ENCODE data around the gene ACTR1B.

Gene ACTR1B

DNA sequence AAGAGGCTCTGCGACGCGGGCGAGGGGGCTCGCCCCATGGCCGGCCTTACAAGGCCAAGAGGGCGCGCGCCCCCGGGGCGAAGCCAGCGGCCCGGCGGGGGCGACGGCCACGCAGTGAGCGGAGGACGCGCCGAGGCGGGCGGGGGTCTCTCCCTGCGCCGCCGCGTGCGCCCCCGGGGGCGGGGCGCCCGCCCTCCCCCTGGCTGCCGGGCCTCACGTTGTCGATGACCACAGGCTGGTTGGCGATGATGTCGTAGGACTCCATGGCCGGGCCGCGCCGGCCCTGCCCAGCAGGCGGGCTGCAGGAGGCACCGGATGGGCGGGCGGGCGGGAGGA is 250 bp downstream of the ACTR1B start:
- Histone ChIP-seq H3K36me3 (peaks cover 6 to 18% (median 8%) of the 10 kb centered on the region in 3 donors), H3K9me3 (no peaks in the 10 kb centered on the region), H3K27me3 (no peaks in the 10 kb centered on the region), H3K27ac (peak overlapping the region; percentile 89 to 93), H3K4me1 (peaks cover 0 to 33% (median 27%) of the 10 kb centered on the region in 4 donors), H3K4me3 (peak overlapping the region; percentile 68 to 77)
- intact Hi-C loops (cut with DNase I; ENCODE audit: low total_unique reads): loop anchor here (2.0 kb wide), 1 partner anchor 17 kb away; the partner anchor contains the start of gene COX5B
- no peak for DNase-seq
- TF ChIP-seq, protein P1, sequence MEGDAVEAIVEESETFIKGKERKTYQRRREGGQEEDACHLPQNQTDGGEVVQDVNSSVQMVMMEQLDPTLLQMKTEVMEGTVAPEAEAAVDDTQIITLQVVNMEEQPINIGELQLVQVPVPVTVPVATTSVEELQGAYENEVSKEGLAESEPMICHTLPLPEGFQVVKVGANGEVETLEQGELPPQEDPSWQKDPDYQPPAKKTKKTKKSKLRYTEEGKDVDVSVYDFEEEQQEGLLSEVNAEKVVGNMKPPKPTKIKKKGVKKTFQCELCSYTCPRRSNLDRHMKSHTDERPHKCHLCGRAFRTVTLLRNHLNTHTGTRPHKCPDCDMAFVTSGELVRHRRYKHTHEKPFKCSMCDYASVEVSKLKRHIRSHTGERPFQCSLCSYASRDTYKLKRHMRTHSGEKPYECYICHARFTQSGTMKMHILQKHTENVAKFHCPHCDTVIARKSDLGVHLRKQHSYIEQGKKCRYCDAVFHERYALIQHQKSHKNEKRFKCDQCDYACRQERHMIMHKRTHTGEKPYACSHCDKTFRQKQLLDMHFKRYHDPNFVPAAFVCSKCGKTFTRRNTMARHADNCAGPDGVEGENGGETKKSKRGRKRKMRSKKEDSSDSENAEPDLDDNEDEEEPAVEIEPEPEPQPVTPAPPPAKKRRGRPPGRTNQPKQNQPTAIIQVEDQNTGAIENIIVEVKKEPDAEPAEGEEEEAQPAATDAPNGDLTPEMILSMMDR (IDR thresholded peaks at IDR 0.05): peak in 1 of 2 experiments; percentile 16

DNA sequence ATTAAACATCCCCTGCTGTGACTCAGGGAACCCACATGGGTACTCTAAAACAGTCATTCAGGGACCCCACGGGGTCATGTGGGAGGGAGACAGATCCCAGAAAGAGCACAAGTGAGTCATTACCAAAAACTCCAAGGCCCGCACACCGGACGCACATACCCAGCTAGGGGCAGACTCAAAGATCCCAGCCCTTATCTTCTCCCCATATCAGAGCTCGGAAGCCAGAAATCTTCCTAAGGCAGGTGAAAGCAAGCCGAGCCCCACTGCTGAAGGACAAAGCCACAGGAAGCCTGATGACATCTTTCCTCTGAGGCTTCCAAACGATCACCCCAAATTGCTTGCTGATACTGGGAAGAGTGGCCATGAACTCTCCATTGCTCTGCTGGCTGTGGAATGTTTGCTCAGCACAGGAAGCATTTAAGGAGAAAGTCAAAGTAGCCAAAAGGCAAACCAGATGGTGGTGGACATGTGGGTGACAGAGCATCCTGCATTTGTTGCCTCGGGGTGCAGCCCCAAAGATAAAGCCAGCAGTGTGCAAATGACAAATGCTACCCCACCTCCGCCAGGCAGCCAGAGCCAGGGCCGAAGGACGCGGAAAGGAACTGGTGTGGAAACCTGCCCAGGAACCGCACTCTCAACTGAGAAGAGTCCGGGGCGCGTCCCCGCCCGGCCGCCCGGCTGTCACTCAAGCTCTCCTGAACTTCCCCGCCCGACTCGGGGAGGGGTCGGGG is 784 bp downstream of the ACTR1B start:
- Histone ChIP-seq H3K27ac (peak overlapping the region; percentile 89 to 93), H3K9me3 (no peaks in the 10 kb centered on the region), H3K27me3 (no peaks in the 10 kb centered on the region), H3K4me3 (peak overlapping the region; percentile 68 to 77), H3K4me1 (peaks cover 0 to 33% (median 27%) of the 10 kb centered on the region in 4 donors), H3K36me3 (peaks cover 9 to 23% (median 14%) of the 10 kb centered on the region in 3 donors)
- peak; percentile 68 to 84 for DNase-seq
- intact Hi-C loops (cut with DNase I; ENCODE audit: low total_unique reads): loop anchor here (2.0 kb wide), 1 partner anchor 16 kb away; the partner anchor contains the start of gene COX5B
- TF ChIP-seq, protein P1 (IDR thresholded peaks at IDR 0.05): no peak

DNA sequence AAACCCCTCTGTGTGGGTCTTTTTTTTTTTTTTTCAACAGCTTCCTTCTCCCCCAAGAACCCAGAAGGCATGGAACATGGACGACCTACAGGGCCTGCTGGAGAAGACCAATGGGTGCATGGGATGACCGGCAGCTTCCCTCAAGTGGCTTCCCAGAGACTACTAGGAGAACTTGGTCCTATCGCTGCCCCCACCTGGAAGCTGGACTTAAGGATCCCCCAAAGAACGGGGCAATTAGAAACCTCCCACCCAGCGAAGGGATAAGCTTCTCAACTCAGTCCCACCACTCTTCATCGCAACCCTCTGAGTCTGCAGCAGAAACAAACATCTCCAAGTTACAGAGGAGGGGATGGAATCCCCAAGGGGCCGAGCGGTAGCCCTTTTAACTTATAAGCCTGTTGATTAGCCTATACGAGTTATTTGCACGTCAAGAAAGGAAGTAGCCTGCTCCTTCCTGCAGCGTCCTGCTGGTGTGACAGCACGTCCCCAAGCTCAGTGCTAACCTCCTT is 1.4 kb downstream of the ACTR1B start:
- H3K27me3 ChIP-seq: no peaks in the 10 kb centered on the region
- H3K4me3 ChIP-seq: peak overlapping the region; percentile 68 to 77
- peaks cover 15 to 29% (median 20%) of the 10 kb centered on the region in 3 donors for H3K36me3 ChIP-seq
- no peaks in the 10 kb centered on the region for H3K9me3 ChIP-seq
- intact Hi-C loops (cut with DNase I; ENCODE audit: low total_unique reads): loop anchor here (2.0 kb wide), 1 partner anchor 16 kb away; the partner anchor contains the start of gene COX5B
- no peak for DNase-seq
- peak overlapping the region; percentile 89 to 93 for H3K27ac ChIP-seq
- H3K4me1 ChIP-seq: peaks cover 0 to 33% (median 27%) of the 10 kb centered on the region in 4 donors
- TF ChIP-seq, protein P1 (IDR thresholded peaks at IDR 0.05): no peak

DNA sequence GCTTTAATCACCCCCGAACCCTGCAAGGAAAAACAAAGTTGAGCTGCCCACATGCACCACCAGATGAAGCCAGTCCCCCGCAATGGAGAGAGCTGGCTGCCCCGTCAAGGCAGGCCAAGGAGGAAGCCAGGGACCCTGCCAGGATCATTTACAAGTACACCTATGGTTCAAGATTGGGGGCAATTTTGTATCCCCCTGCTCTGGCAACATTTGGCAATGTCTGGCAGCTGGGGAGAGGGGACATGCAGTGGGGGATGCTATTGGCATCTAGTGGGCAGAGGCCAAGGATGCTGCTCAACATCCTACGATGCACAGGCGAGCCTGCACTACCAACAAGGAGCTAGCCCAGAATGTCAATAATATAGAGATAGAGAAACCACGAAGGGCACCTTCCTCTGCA is 1.9 kb downstream of the ACTR1B start:
- TF ChIP-seq, protein P1 (IDR thresholded peaks at IDR 0.05): no peak
- peak overlapping the region; percentile 89 to 93 for H3K27ac ChIP-seq
- no peak for DNase-seq
- H3K4me1 ChIP-seq: peaks cover 0 to 33% (median 27%) of the 10 kb centered on the region in 4 donors
- H3K27me3 ChIP-seq: no peaks in the 10 kb centered on the region
- H3K36me3 ChIP-seq: peaks cover 20 to 34% (median 25%) of the 10 kb centered on the region in 3 donors
- peak overlapping the region; percentile 68 to 77 for H3K4me3 ChIP-seq
- intact Hi-C loops (cut with DNase I; ENCODE audit: low total_unique reads): loop anchor here (2.0 kb wide), 1 partner anchor 15 kb away; the partner anchor contains the start of gene COX5B
- H3K9me3 ChIP-seq: no peaks in the 10 kb centered on the region

DNA sequence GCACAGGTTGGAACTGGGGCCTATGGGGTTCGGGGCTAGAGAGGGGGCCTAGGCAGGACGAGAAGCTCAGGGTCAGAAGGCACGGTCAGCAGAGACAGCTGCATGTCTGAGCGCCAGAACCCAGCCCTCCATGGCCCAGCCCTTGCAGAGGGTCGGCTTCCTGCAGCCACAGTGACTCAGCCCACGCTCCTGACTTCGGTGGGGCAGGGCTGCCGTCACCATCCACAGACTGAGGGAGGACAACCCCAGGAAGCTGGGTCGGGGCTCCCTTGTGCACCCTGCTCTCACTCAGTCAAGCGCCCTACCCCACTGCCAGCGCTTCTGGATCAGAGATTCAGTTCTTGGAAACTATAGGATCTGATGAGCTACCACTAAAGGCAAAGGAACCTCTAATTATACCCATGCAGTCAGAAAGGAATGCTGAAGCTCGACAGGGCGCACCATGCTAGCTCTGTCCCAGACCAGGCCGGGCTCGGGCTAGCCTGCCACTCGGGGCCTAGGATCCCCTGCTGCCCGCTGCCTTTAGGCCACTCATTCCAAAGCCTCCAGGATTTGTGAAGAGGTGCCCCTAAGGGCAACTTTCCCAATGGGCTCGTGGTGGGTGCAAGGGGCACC is 3.0 kb downstream of the ACTR1B start:
- TF ChIP-seq, protein P1 (IDR thresholded peaks at IDR 0.05): no peak
- H3K4me3 ChIP-seq: no peak overlapping the region
- no peaks in the 10 kb centered on the region for H3K27me3 ChIP-seq
- H3K4me1 ChIP-seq: peaks cover 0 to 33% (median 27%) of the 10 kb centered on the region in 4 donors
- H3K36me3 ChIP-seq: peaks cover 30 to 45% (median 35%) of the 10 kb centered on the region in 3 donors
- no peaks in the 10 kb centered on the region for H3K9me3 ChIP-seq
- H3K27ac ChIP-seq: peak overlapping the region in 1 of 2 donors; percentile 11
- no peak for DNase-seq
- intact Hi-C loops (cut with DNase I; ENCODE audit: low total_unique reads): no loop called here
